ENCODE data around the gene HFE.

DNA sequence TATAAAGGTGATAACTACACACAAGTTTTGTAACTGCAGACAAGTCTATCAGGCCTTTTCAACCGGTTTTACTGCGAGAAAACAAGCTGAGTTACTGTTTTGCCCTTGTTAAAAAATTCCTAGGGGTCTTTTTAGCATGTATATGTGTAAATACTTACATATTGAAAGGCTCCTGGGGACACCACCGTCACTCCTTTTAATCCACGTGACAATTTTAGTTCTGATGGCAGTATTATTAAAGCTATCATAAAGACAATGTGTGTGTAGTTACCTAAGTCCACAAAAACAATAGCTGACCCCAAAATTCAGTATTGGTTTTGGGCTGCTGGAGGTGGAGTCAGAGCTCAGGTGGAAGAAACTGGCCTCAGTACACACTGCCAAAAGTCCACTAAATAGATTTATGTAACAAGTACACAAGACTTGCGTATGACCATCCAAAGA, 41.3 kb upstream of the HFE start:
- no peak for TF ChIP-seq TAF1 (IDR thresholded peaks at IDR 0.05; ENCODE audit: low read depth, low read length)
- no peak for TF ChIP-seq POLR2AphosphoS5 (IDR thresholded peaks at IDR 0.05; ENCODE audit: low read depth, low read length)
- no peak for TF ChIP-seq POLR2A (IDR thresholded peaks at IDR 0.05; ENCODE audit: low read depth, low read length)
- no peak for TF ChIP-seq SPI1 (IDR thresholded peaks at IDR 0.05; ENCODE audit: low read depth, low read length)

All from GM12891 (cell line).